GM12892 (cell line): Measurements from ENCODE around the gene CHSY3.

Experiments used
- POLR2A ChIP-seq: IDR thresholded peaks from 2 replicates; pipeline ENCODE4 v1.6.1; 2011; ENCODE audit warnings: low read depth, low read length, control low read depth
- POLR2AphosphoS5 ChIP-seq: IDR thresholded peaks from 2 replicates; pipeline ENCODE4 v1.6.1; 2011; ENCODE audit warnings: low read depth, low read length, control low read depth
- TAF1 ChIP-seq: IDR thresholded peaks from 2 replicates; pipeline ENCODE4 v1.6.1; 2011; ENCODE audit warnings: low read depth, mild to moderate bottlenecking, control low read depth, low read length, borderline replicate concordance

DNA sequence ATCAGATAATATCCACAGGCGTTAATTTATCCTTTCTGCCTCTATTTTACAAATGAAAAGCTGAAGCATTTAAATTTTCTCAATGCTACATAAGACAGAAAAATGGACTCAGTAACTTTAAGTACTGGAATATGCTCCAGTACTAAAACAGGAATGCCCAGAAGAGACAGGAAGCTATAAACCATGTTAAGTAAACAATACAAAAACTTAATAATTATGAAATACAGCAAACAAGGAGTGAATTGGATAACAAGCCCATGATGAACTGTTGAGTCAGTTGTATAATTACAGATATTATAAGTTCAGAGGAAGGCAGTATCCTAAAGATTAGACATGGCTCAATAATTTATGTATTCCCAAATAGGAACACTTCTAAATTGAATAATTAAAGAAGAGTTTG, 148.5 kb downstream of the CHSY3 start:
- TF ChIP-seq POLR2A (no peak), POLR2AphosphoS5 (no peak), TAF1 (no peak)
